HG03025 (cell line): ENCODE data around the gene BLMH.
"Not testable (repeated sequence)": the region's sequence is repeated elsewhere in the genome, so short reads cannot be mapped to it uniquely, and the experiment has no call there.

Source experiments
- ATAC-seq: cut with Tn5 transposase; IDR thresholded peaks from one replicate; pipeline ENCODE4 v1.9.1; 2021; ENCODE audit warnings: mild to moderate bottlenecking, moderate library complexity; ENCODE audit not compliant: unreplicated experiment, low FRiP score

The BLMH gene

DNA sequence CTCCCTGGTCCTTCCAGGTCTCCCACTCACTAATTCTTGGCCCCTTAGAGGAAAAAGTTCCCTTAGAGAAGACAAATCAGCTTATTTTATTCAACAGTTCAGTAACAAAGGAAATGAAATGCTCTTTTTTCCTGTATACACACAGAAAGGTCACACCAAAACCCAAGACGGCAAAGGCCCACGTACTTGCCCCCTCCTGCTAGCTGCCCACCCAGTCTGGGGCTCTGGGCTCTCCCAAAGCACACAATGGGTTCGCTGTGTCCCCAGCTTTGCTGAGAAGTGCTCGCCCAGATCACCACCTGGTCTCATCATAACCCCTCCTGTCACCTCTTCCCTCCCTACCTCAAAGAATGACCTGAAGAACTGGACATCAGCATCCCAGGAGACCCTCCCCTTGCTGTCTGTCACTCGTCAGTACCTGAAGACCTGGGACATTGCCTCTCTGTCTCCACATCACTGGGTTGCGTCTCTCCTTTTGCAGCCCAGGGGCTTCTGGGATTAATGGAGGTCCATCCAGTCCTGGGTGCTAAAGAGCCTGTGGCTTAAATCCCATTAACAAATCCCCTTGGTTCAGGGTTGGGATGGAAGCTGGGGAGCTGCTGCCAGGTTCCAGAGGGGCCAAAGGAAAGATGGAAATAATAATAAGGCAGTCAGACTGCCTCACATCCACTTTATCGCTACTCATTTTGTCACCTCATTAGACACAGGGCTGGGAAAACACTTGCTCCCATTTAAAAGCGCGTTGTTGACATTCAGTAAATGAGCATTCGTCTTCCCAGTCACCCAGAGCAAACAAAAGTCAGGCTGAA, 59.5 kb downstream of the BLMH start:
- no peak for ATAC-seq

GRCh38 chr17:30230596-30231125, 61.1 kb downstream of the BLMH start:
- ATAC-seq, result no peak

DNA sequence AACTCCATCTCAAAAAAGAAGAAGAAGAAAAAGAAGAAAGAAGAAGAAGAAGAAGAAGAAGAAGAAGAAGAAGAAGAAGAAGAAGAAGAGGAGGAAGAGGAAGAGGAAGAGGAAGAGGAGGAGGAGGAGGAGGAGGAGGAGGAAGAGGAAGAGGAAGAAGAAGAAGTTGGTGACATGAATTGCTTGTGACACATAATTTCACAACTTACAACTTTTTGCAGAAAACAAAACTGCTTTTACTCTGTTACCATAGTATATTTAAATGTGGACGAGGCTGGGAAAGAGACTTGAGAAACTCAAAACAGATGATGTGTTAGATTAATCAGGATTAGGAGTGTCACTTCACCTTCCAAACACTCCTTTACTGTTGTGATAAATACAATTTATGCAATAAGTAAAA, 61.7 kb downstream of the BLMH start:
- ATAC-seq, result not testable (repeated sequence)

GRCh38 chr17:30229012-30229411, 62.7 kb downstream of the BLMH start:
- no peak for ATAC-seq

GRCh38 chr17:30228011-30228410, 63.7 kb downstream of the BLMH start:
- no peak for ATAC-seq

- ATAC-seq, result no peak
These were observed 64.9 kb downstream of the BLMH start for GRCh38 chr17:30226878-30227277.

GRCh38 chr17:30225919-30226553, 65.7 kb downstream of the BLMH start:
- no peak for ATAC-seq

GRCh38 chr17:30225112-30225511, 66.6 kb downstream of the BLMH start:
- ATAC-seq, result no peak

DNA sequence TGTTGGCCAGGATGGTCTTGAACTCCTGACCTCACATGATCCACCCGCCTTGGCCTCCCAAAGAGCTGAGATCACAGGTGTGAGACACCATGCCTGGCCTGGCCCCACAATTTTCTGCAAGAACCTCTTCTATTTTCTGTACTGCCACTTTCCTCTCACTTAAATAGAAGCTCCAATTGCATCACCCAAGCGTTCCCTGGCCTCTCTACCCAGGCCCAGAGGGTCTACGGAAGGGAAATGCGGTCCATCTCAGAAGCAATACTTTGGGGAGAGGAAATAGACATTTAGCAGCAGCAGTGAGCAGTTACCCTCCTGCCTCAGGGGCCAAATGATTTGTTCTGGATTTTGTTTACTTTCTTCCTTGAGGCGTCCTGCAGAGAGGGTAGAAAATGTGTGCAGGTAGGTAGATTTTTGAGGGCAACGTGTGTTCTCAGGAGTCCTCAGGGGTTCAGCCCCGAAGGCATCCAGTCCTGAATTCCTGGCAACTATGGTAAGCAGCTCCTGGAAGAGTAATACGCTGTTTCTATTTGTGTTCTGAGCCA, 67.3 kb downstream of the BLMH start:
- ATAC-seq, result no peak

GRCh38 chr17:30222721-30223175, 69.0 kb downstream of the BLMH start:
- no peak for ATAC-seq

DNA sequence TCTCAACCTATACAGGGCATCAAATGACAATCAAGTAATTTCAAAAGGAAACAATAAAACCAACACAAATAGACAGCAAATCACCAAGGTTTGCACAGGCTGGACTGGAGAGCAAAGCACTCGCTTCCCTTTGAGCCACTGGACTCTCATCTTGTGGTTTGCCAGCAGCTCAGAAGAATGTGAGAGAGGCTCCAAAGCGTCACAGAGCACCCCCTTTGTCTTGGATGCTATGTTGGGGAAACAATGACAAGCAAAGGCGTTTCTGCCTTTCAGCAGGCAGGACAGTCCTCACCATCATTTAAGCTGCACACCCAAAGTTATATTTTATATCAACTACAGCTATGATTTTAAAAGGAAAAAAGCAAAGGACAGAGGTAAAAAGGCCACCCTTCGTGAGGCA, 69.5 kb downstream of the BLMH start:
- no peak for ATAC-seq

DNA sequence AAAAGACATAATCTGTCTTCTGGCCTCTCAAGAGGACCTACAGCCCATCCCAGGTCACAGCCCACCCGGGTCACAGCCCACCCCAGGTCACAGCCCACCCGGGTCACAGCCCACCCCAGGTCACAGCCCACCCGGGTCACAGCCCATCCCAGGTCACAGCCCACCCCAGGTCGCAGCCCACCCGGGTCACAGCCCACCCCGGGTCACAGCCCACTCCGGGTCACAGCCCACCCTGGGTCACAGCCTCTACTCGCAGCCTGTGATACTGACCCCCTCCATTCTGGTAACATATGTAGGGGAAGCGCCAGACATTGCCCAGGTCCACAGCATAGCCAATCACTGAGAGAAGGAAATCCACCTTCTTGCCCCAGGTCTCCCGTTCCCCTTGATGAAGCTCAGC, 70.4 kb downstream of the BLMH start:
- no peak for ATAC-seq

DNA sequence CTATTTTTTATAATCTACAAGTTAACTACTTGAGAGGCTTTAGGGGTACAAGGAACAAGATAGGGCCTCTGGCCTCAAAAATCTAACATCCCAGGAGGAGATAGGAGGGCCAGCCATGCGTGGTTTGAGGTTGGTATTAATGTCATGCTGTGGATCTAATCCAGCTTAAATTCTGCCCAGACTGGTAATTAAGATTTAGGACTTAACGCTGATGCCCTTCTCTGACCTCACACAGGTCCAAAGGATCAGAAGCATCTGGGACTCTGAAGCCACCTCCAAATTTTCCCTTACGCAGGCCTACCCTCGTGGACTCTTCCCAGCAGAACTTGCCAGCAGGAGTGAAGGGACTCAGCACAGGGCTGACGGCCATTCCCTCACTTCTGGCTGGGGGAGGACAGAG, 71.3 kb downstream of the BLMH start:
- no peak for ATAC-seq

DNA sequence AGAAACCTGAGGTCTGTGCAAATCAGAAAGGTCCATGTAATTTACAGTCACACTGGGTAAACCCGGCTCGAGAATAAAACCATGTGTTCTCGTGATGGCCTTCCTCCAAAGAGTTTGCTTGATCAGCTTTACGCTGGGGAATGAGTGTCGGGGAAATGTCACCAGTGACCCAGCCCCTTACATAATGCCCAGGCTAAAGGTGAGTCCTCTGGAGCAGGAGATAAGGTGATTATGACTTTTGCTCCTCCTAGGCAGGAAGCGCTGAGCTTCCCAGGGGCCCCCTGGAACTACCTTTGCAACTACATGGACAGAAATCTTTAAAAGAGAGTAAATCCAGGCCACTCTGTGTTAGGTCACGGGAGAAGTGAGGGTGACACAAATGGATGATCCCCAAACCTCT, 71.9 kb downstream of the BLMH start:
- ATAC-seq, result no peak

- no peak for ATAC-seq
These were observed 72.4 kb downstream of the BLMH start for GRCh38 chr17:30219315-30219714.

GRCh38 chr17:30218799-30219198, 72.9 kb downstream of the BLMH start:
- no peak for ATAC-seq

- no peak for ATAC-seq
These were observed 73.9 kb downstream of the BLMH start for GRCh38 chr17:30217746-30218245.

DNA sequence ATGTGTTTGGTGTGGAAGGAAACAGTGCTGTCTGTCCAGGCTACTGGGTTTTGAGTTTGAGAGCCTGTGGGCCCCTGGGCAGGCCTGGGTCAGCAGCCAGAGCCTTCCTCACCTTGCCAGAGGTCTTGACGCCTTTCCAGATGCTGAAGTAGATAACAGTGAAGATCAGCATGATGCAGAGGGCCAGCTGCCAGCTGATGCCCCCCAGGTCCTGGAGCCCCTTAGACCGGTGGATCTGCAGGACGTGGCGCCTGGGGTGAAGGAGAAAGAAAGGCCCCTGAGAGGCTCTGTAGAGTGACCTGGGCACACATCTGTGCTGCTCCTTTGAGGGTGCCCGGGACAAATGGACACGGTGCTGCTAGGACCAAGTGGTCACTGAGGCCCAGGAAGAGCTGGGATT, 74.7 kb downstream of the BLMH start:
- no peak for ATAC-seq

GRCh38 chr17:30212750-30213149, 79.0 kb downstream of the BLMH start:
- no peak for ATAC-seq

GRCh38 chr17:30211371-30211770, 80.4 kb downstream of the BLMH start:
- no peak for ATAC-seq

DNA sequence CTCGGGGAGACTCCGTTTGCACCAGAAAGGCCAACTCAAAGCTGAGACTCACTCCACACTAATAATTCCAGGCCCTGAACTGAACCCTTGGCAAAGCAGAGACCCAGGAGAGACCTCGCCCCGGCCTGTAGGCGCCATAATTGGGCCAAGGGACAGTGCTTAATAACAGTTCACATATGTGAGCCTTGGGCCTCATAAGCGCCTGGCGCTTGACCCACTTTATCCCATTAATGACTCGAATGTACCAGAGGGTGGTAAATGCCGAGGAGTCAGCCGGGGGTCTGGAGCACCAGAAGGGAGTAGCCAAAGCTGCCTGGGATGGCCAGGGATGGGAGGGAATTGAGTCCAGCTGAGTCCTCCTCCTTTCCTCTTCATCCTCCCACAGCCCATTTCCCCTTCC, 80.8 kb downstream of the BLMH start:
- ATAC-seq, result no peak
